Tibial artery (tissue), 4 donors: ENCODE measurements around the gene TBPL2.
"Not testable (repeated sequence)": the region's sequence is repeated elsewhere in the genome, so short reads cannot be mapped to it uniquely, and the experiment has no call there.

ENCODE experiments used
- DNase-seq, 2 donors: peaks; one replicate each; pipeline ENCODE4 v3.0.0-alpha.2; 2019
- H3K27ac ChIP-seq, 2 donors: fragments of 200-600 bp; sonication (generic) in 1 of 2; 1 replicate in 1 of 2; 2 replicates in 1 of 2; pipeline ENCODE4 v1.5.1; 2018 to 2019; ENCODE audit warnings: mild to moderate bottlenecking in 1 of 2
- H3K27me3 ChIP-seq, 2 donors: fragments of 200-600 bp; sonication (generic) in 1 of 2; one replicate each; pipeline versions ENCODE4 v1.5.1 to v1.6.0; 2016 to 2019
- H3K36me3 ChIP-seq, 3 donors: fragments of 200-600 bp; sonication (generic) in 2 of 3; one replicate each; pipeline ENCODE4 v1.5.1; 2016 to 2019; ENCODE audit warnings: mild to moderate bottlenecking in 2 of 3
- H3K4me1 ChIP-seq, 4 donors: fragments of 200-600 bp; sonication (generic) in 2 of 4; 1 replicate in 3 of 4; 2 replicates in 1 of 4; pipeline ENCODE4 v1.5.1; 2016 to 2019
- H3K4me3 ChIP-seq, 2 donors: fragments of 200-600 bp; sonication (generic) in 1 of 2; 1 replicate in 1 of 2; 2 replicates in 1 of 2; pipeline ENCODE4 v1.5.1; 2018 to 2019; ENCODE audit warnings: mild to moderate bottlenecking in 2 of 2
- H3K9me3 ChIP-seq, 3 donors: fragments of 200-600 bp; sonication (generic) in 1 of 3; one replicate each; pipeline ENCODE4 v1.5.1; 2016 to 2019
- intact Hi-C: fragments of 100-400 bp; cut with DNase I; formaldehyde crosslinking; loops from one replicate; pipeline ENCODE4 v1.15.0; 2023; ENCODE audit warnings: low total_unique reads
- TF ChIP-seq, protein P1 (sequence below), 2 experiments: fragments of 200-600 bp in 1 of 2; fragments of 450-650 bp in 1 of 2; IDR thresholded peaks; one replicate each; pipeline ENCODE4 v1.5.1; 2017 to 2019; ENCODE audit warnings: antibody characterized with exemption in 2 of 2, mild to moderate bottlenecking in 1 of 2, moderate library complexity in 1 of 2

Gene TBPL2

DNA sequence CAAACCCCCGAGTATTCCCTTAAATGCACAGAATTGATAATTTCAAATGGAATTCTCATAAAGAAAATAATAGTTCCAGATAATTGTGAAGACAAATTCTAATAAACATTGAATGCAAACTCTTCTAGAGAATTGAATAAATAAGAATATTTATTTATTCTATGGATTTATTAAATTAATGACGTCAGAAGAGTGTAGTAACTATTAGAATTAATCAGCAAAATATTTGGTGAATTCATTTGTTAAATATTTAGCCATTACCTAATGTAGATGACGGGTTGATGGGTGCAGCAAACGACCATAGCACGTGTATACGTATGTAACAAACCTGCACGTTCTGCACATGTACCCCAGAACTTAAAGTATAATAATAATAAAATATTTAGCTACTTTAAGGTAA, 33.4 kb upstream of the TBPL2 start:
- Histone ChIP-seq H3K27me3 (no peaks in the 10 kb centered on the region), H3K36me3 (no peaks in the 10 kb centered on the region), H3K4me3 (no peak overlapping the region), H3K9me3 (no peaks in the 10 kb centered on the region), H3K4me1 (no peaks in the 10 kb centered on the region), H3K27ac (no peak overlapping the region)
- DNase-seq, result no peak
- intact Hi-C loops, result no loop called here
- TF ChIP-seq, protein P1, sequence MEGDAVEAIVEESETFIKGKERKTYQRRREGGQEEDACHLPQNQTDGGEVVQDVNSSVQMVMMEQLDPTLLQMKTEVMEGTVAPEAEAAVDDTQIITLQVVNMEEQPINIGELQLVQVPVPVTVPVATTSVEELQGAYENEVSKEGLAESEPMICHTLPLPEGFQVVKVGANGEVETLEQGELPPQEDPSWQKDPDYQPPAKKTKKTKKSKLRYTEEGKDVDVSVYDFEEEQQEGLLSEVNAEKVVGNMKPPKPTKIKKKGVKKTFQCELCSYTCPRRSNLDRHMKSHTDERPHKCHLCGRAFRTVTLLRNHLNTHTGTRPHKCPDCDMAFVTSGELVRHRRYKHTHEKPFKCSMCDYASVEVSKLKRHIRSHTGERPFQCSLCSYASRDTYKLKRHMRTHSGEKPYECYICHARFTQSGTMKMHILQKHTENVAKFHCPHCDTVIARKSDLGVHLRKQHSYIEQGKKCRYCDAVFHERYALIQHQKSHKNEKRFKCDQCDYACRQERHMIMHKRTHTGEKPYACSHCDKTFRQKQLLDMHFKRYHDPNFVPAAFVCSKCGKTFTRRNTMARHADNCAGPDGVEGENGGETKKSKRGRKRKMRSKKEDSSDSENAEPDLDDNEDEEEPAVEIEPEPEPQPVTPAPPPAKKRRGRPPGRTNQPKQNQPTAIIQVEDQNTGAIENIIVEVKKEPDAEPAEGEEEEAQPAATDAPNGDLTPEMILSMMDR (IDR thresholded peaks at IDR 0.05), result no peak

DNA sequence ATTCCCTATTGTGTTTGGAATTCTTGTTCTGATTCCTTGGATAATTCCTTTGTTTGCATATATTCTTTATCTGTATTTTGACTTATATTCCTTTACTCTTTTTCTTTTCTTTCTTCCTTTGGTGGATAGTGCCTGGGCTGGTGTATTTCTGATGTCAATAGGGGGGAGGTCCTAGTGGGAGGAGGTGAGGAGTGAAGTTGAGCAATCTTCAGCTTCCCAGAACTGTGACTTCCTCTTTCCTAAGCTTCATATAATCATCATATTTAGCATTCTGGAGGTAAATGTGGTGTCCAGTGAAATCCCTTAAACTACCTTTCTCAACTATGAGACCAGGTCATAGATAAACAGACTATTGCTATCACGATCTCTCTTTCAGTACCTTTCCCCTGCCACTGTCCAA, 29.6 kb upstream of the TBPL2 start:
- intact Hi-C loops, result no loop called here
- Histone ChIP-seq H3K9me3 (no peaks in the 10 kb centered on the region), H3K36me3 (no peaks in the 10 kb centered on the region), H3K27ac (no peak overlapping the region), H3K4me1 (no peaks in the 10 kb centered on the region), H3K27me3 (no peaks in the 10 kb centered on the region), H3K4me3 (no peak overlapping the region)
- no peak for DNase-seq
- TF ChIP-seq, protein P1 (IDR thresholded peaks at IDR 0.05), result no peak

DNA sequence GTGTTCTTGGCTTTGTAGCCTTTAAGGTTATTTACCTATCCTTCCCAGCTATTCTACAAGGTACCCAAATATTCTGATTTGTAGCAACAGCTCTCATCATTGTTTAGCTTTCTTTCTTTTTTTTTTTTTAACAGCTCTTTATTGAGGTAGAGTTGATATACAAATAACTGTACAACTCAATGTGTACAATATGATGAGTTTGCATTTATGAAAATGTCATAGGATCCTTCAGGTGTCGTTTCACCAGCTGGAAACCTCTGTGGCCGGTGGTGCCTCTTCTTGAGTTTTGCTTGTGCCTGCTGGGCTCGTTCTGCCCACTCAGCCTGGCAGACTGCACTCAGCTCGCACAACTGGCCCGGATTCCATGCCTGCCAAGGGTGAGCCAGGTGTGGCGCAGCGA, 26.9 kb upstream of the TBPL2 start:
- no peak overlapping the region for H3K4me3 ChIP-seq
- H3K4me1 ChIP-seq, result peaks cover 0 to 5% (median 0%) of the 10 kb centered on the region in 4 donors
- H3K27ac ChIP-seq, result no peak overlapping the region
- DNase-seq, result no peak
- H3K27me3 ChIP-seq, result no peaks in the 10 kb centered on the region
- intact Hi-C loops, result no loop called here
- H3K9me3 ChIP-seq, result no peaks in the 10 kb centered on the region
- TF ChIP-seq, protein P1 (IDR thresholded peaks at IDR 0.05), result no peak
- H3K36me3 ChIP-seq, result no peaks in the 10 kb centered on the region

DNA sequence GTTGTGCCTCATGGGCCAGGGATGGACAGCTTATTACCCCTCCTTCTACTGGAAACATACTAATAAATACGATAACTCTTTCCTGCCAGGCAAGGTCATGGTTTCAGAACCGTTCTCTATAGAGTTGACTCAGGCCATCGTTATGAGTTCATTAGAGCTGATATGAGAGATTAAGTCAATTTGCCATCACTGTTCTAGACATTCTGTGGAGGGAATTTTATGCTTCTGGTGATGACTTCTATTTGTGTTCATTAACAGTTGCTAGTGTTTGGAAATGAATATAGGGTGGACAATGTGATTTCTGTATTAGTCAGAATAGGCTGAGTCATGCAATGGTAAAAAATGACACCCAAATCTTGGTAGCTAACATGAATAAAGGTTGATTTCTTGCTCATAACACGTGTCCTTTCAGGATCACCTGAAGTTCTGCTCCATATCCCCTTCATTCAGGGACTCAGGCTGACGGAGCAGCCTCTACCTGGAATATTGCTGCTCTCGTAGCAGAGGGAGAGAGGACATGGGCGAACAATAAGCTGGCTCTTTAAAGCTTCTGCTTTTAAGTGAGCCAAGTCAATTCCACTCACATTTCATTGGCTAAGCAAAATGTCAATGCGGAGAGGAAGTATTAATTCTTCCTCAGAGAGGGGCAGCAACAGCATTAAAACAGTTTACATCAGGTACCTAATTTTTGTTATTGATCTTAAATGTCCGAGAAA, 18.5 kb upstream of the TBPL2 start:
- peaks cover 0 to 4% of the 10 kb centered on the region in 2 donors for H3K27me3 ChIP-seq
- H3K27ac ChIP-seq, result no peak overlapping the region
- H3K4me1 ChIP-seq, result peaks cover 0 to 11% (median 4%) of the 10 kb centered on the region in 4 donors
- DNase-seq, result no peak
- H3K9me3 ChIP-seq, result no peaks in the 10 kb centered on the region
- H3K36me3 ChIP-seq, result no peaks in the 10 kb centered on the region
- no peak overlapping the region for H3K4me3 ChIP-seq
- TF ChIP-seq, protein P1 (IDR thresholded peaks at IDR 0.05), result no peak
- intact Hi-C loops, result no loop called here

DNA sequence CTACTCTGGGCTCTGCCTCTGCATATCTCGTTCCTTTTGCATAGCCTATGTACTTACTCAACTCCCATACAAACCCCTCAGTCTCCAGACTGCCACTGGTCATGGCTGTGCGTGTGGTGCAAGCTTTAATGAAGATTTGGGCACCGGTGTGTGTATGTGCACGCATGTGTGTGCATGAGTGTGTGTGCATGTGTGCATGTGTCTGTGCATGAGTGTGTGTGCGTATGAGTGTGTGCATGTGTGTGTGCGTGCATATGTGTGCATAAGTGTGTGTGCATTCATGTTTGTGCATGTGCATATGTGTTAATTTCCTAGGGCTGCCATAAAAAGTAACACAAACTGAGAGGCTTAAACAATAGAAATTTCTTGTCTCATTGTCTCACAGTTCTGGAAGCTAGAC, 17.1 kb upstream of the TBPL2 start:
- H3K4me3 ChIP-seq, result no peak overlapping the region
- TF ChIP-seq, protein P1 (IDR thresholded peaks at IDR 0.05), result no peak
- intact Hi-C loops, result no loop called here
- no peak overlapping the region for H3K27ac ChIP-seq
- DNase-seq, result no peak
- peaks cover 0 to 8% (median 4%) of the 10 kb centered on the region in 4 donors for H3K4me1 ChIP-seq
- peaks cover 0 to 4% of the 10 kb centered on the region in 2 donors for H3K27me3 ChIP-seq
- no peaks in the 10 kb centered on the region for H3K9me3 ChIP-seq
- H3K36me3 ChIP-seq, result no peaks in the 10 kb centered on the region

DNA sequence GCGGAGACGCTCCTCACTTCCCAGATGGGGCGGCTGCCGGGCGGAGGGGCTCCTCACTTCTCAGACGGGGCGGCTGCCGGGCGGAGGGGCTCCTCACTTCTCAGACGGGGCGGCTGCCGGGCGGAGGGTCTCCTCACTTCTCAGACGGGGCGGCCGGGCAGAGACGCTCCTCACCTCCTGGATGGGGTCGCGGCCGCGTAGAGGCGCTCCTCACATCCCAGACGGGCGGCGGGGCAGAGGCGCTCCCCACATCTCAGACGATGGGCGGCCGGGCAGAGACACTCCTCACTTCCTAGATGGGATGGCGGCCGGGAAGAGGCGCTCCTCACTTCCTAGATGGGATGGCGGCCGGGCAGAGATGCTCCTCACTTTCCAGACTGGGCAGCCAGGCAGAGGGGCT, 16.0 kb upstream of the TBPL2 start:
- H3K4me3 ChIP-seq, H3K4me1 ChIP-seq, H3K27ac ChIP-seq, H3K9me3 ChIP-seq, H3K27me3 ChIP-seq, H3K36me3 ChIP-seq, intact Hi-C loops, DNase-seq: not testable (repeated sequence)
